HepG2 (cell line): ENCODE data around the gene PARD3. TPM values are rescaled to one million over a fixed set of nuclear protein-coding genes. Genes with fewer than 3 reads are reported as not detected.
"Not testable (repeated sequence)": the region's sequence is repeated elsewhere in the genome, so short reads cannot be mapped to it uniquely, and the experiment has no call there.

Source experiments
- ATAC-seq: fragments of 200-7000 bp; cut with Tn5 transposase; 3 replicates; pipeline ENCODE4 v1.9.1; 2020; ENCODE audit warnings: mild to moderate bottlenecking, moderate library complexity
- BruUV-seq: library from RNA; stranded (reverse); fragments of 400-500 nt; replicated peaks from 2 replicates; lab custom pipeline; 2021; lab: Mats Ljungman, UMichigan
- CTCF ChIA-PET: fragments of 300-600 bp; formaldehyde crosslinking; extraction: SDS; loops from one replicate; lab custom pipeline; 2021; ENCODE audit warnings: low total read pairs, inconsistent platforms, low intra/inter-chr PET ratio; lab: Yijun Ruan, JAX
- POLR2A ChIA-PET: fragments of 350-600 bp; sonication (Branson Sonifier 250); formaldehyde crosslinking; loops from one replicate; lab custom pipeline; 2020; ENCODE audit warnings: antibody characterized with exemption, inconsistent platforms; lab: Yijun Ruan, JAX
- DNase-seq: peaks from one replicate; pipeline ENCODE4 v3.0.0-alpha.2; 2015; ENCODE audit warnings: low spot score
- FAIRE-seq: peaks from 3 replicates; lab custom pipeline; 2011; peaks lifted over from hg19 to GRCh38; lab: Jason Lieb, UNC
- H2AFZ ChIP-seq: one replicate; pipeline ENCODE4 v1.6.1; 2011; ENCODE audit warnings: low read length, inconsistent platforms
- H3K27ac ChIP-seq: fragments of 300-600 bp; 3 replicates; pipeline ENCODE4 v1.8.0; 2011; ENCODE audit warnings: mixed run types, mild to moderate bottlenecking, mixed read lengths, low read length, inconsistent platforms; ENCODE audit not compliant: insufficient read depth; ENCODE audit errors: extremely low read length
- H3K27me3 ChIP-seq, 2 experiments: fragments of 200-600 bp in 1 of 2; 2 replicates in 1 of 2; 3 replicates in 1 of 2; pipeline versions ENCODE4 v1.6.0 to v1.8.0; 2011; ENCODE audit warnings: low read length in 2 of 2, mild to moderate bottlenecking in 2 of 2, moderate library complexity in 2 of 2, inconsistent platforms in 1 of 2; ENCODE audit not compliant: insufficient read depth in 2 of 2, control insufficient read depth in 1 of 2
- H3K36me3 ChIP-seq, 2 experiments: fragments of 200-600 bp in 1 of 2; replicated peaks in 1 of 2; 2 replicates in 1 of 2; 3 replicates in 1 of 2; pipeline versions ENCODE4 v1.5.1 to v1.8.0; 2011; ENCODE audit warnings: low read length in 2 of 2, inconsistent platforms in 1 of 2; ENCODE audit not compliant: insufficient read depth in 2 of 2, control insufficient read depth in 1 of 2
- H3K4me1 ChIP-seq: 2 replicates; pipeline ENCODE4 v1.5.1; 2012; ENCODE audit warnings: low read length, inconsistent platforms; ENCODE audit not compliant: insufficient read depth
- H3K4me2 ChIP-seq: 2 replicates; pipeline ENCODE4 v1.6.0; 2011; ENCODE audit warnings: low read depth, low read length, inconsistent platforms
- H3K4me3 ChIP-seq, 3 experiments: fragments of 200-600 bp in 1 of 3; sonication (generic), shearing (Covaris generic) in 1 of 3; replicated peaks in 1 of 3; 2 replicates each; pipeline ENCODE4 v1.5.1; 2011 to 2016; ENCODE audit warnings: low read length in 3 of 3, inconsistent platforms in 2 of 3, low read depth in 2 of 3, mild to moderate bottlenecking in 2 of 3, control low read depth in 1 of 3, mixed read lengths in 1 of 3; ENCODE audit not compliant: insufficient read depth in 1 of 3
- H3K79me2 ChIP-seq: one replicate; pipeline ENCODE4 v1.6.1; 2011; ENCODE audit warnings: low read length, inconsistent platforms; ENCODE audit not compliant: insufficient read depth
- H3K9ac ChIP-seq: 2 replicates; pipeline ENCODE4 v1.6.0; 2011; ENCODE audit warnings: mild to moderate bottlenecking, low read depth, low read length, inconsistent platforms; ENCODE audit not compliant: insufficient read depth
- H3K9me3 ChIP-seq: 2 replicates; pipeline ENCODE4 v1.5.1; 2012; ENCODE audit warnings: mild to moderate bottlenecking, low read length
- H4K20me1 ChIP-seq: 2 replicates; pipeline ENCODE4 v1.6.0; 2011; ENCODE audit warnings: inconsistent platforms, mild to moderate bottlenecking, low read length, moderate library complexity; ENCODE audit not compliant: insufficient read depth
- CEBPB ChIP-seq: IDR thresholded peaks from 2 replicates; pipeline ENCODE4 v1.6.1; 2011; ENCODE audit warnings: low read depth, low read length, improper control_type of control experiment, borderline replicate concordance
- NR2F1 ChIP-seq, 2 experiments: fragments of 450-650 bp in 1 of 2; formaldehyde crosslinking in 1 of 2; IDR thresholded peaks; 2 replicates each; pipeline versions ENCODE4 v1.5.0 to v1.6.1; 2016 to 2020; ENCODE audit warnings: mild to moderate bottlenecking in 1 of 2, missing compliant biosample characterization in 1 of 2, missing genetic modification reagents in 1 of 2, moderate library complexity in 1 of 2
- RARA ChIP-seq: IDR thresholded peaks from 2 replicates; pipeline ENCODE4 v1.6.1; 2016; ENCODE audit warnings: missing genetic modification reagents, missing compliant biosample characterization
- RXRA ChIP-seq: sonication (generic); formaldehyde crosslinking; IDR thresholded peaks from 2 replicates; pipeline ENCODE4 v1.5.1; 2020; ENCODE audit warnings: missing genetic modification reagents
- SOX13 ChIP-seq, 3 experiments: fragments of 450-650 bp in 1 of 3; sonication (generic) in 1 of 3; formaldehyde crosslinking in 1 of 3; IDR thresholded peaks in 2 of 3; conservative IDR thresholded peaks in 1 of 3; 2 replicates each; pipeline versions ENCODE4 v1.5.0 to v1.6.1; 2016 to 2020; ENCODE audit warnings: antibody characterized with exemption in 1 of 3, mild to moderate bottlenecking in 1 of 3, missing compliant biosample characterization in 1 of 3, missing genetic modification reagents in 1 of 3, moderate library complexity in 1 of 3
- SOX5 ChIP-seq: IDR thresholded peaks from 2 replicates; pipeline ENCODE4 v1.6.1; 2016; ENCODE audit warnings: borderline replicate concordance
- SOX6 ChIP-seq, 2 experiments: fragments of 450-650 bp in 1 of 2; sonication (generic) in 1 of 2; formaldehyde crosslinking in 1 of 2; IDR thresholded peaks; 2 replicates each; pipeline versions ENCODE4 v1.4.0 to v1.6.1; 2017 to 2020; ENCODE audit warnings: antibody characterized with exemption in 1 of 2, mild to moderate bottlenecking in 1 of 2, missing genetic modification reagents in 1 of 2
- ZMYM4 ChIP-seq: sonication (generic); formaldehyde crosslinking; IDR thresholded peaks from 2 replicates; pipeline ENCODE4 v1.8.1; 2023; ENCODE audit warnings: mild to moderate bottlenecking, missing genetic modification reagents
- WGBS: methylation state at CpG from one replicate; pipeline ENCODE4 v1.1.6; 2017; ENCODE audit warnings: low lambda C conversion rate; 5-methylcytosine and 5-hydroxymethylcytosine counted together
- in situ Hi-C: cut with HindIII; loops from 2 replicates; pipeline ENCODE4 v1.10.0; 2017; ENCODE audit warnings: low pct_unique_long_range_greater_than_20kb; ENCODE audit not compliant: extremely low pct_ligation_motif_present
- intact Hi-C: fragments of 100-400 bp; cut with micrococcal nuclease; formaldehyde crosslinking; loops from one replicate; pipeline ENCODE4 v1.10.0; 2022; ENCODE audit not compliant: unreplicated experiment
- polyA plus RNA-seq, 8 experiments: library from polyadenylated mRNA; depleted of rRNA in 3 of 8; stranded (reverse) in 7 of 8; unstranded in 1 of 8; fragments of >200 nt; fragmentation: Illumina TruSeq in 4 of 8; extraction: Trizol in 4 of 8; gene quantifications; 2 replicates each; pipeline versions ENCODE4 v1.2.1 to v1.2.3, GENCODE V29; 2011 to 2016; ENCODE audit warnings: low read depth in 4 of 8, missing spikeins in 1 of 8, mixed read lengths in 1 of 8; ENCODE audit not compliant: insufficient read depth in 1 of 8
- total RNA-seq, 5 experiments: library from RNA; depleted of rRNA; stranded (reverse); fragments of >200 nt; fragmentation: Illumina TruSeq; extraction: Trizol; gene quantifications; 2 replicates each; pipeline ENCODE4 v1.2.3, GENCODE V29; 2016; ENCODE audit warnings: low read depth in 1 of 5
- TF ChIP-seq, protein P1 (sequence below), 2 experiments: sonication (generic) in 1 of 2; formaldehyde crosslinking in 1 of 2; IDR thresholded peaks; 2 replicates each; pipeline versions ENCODE4 v1.4.0 to v1.6.1; 2016 to 2020; ENCODE audit warnings: borderline replicate concordance in 1 of 2, low read depth in 1 of 2, mild to moderate bottlenecking in 1 of 2, missing genetic modification reagents in 1 of 2
- TF ChIP-seq, protein P2 (sequence below): sonication (generic); formaldehyde crosslinking; IDR thresholded peaks from 2 replicates; pipeline ENCODE4 v1.5.1; 2020; ENCODE audit warnings: mild to moderate bottlenecking, moderate library complexity, missing genetic modification reagents
- TF ChIP-seq, protein P3 (sequence below): IDR thresholded peaks from 2 replicates; pipeline ENCODE4 v1.4.0; 2020; ENCODE audit warnings: mild to moderate bottlenecking, missing genetic modification reagents

The PARD3 gene
- total and polyA plus RNA-seq, 2 of the 13 experiments (the other 11 are each of a cell fraction or from before 2014, with no cell fraction given): 40.9 to 60.0 TPM

DNA sequence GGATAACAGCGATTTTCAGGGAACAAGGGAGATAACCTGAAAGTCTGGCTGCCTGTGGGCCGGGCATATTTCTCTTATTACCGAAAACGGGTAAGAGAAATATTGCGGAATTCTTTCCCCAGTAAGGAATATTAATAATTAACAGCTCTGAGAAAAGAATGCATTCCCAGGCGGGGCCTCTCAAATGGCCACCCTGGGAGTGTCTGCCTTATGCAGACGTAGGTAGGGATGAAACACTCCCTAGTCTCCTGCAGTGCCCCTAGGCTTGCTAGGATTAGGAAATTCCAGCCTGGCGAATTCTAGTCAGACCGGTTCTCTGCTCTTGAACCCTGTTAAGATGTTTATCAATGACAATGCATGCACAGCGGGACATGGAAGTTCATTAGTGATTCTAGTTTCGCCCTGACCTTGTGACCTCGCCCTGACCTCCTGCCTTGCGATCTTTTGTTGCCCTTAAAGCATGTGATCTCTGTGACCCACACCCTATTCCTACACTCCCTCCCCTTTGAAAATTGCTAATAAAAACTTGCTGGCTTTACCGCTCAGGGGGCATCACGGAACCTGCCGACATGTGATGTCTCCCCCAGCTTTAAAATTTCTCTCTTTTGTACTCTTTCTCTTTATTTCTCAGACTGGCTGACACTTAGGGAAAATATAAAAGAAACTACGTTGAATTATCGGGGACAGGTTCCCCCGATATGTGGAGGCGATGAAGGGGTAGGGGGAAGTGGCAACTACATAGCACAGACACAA, 387.8 kb downstream of the PARD3 start:
- H4K20me1 ChIP-seq; H3K79me2 ChIP-seq; intact Hi-C loops; in situ Hi-C loops; FAIRE-seq; CTCF ChIA-PET; POLR2A ChIA-PET; H3K4me3 ChIP-seq; BruUV-seq; H2AFZ ChIP-seq; H3K27me3 ChIP-seq; H3K9ac ChIP-seq; H3K36me3 ChIP-seq; H3K9me3 ChIP-seq; TF ChIP-seq SOX13, SOX6 (IDR thresholded peaks at IDR 0.05): not testable (repeated sequence)
- Histone ChIP-seq H3K4me1 (peaks cover 28% of the 10 kb centered on the region), H3K27ac (peak overlapping the region; percentile 26), H3K4me2 (peak overlapping the region; percentile 45)
- 66% methylated on average over 20 of the region's 20 CpGs for WGBS
- DNase-seq (peak; percentile 75), ATAC-seq (peak; percentile 80)
- TF ChIP-seq SOX13 (CRISPR knock-in tag; conservative IDR thresholded peaks at IDR 0.05 in 1 of 2, IDR thresholded peaks at IDR 0.05 in 1 of 2) (peak in 1 of 2 experiments; percentile 54; a peak in 2 of 4 replicates), RARA (CRISPR knock-in tag) (peak; percentile 82), CEBPB (0 out of 2 replicates have a peak, but pooled peaks have one; percentile 9), SOX5 (CRISPR knock-in tag) (0 out of 2 replicates have a peak, but pooled peaks have one; percentile 13), SOX6 (CRISPR knock-in tag; IDR thresholded peaks at IDR 0.05) (peak; percentile 71), RXRA (peak; percentile 55; the same call in 1 of the 2 replicates), ZMYM4 (CRISPR knock-in tag) (peak; percentile 55; the same call in 1 of the 2 replicates), NR2F1 (CRISPR knock-in tag; IDR thresholded peaks at IDR 0.05) (peak in 1 of 2 experiments; percentile 89; a peak in 2 of 4 replicates)
- TF ChIP-seq, protein P1, sequence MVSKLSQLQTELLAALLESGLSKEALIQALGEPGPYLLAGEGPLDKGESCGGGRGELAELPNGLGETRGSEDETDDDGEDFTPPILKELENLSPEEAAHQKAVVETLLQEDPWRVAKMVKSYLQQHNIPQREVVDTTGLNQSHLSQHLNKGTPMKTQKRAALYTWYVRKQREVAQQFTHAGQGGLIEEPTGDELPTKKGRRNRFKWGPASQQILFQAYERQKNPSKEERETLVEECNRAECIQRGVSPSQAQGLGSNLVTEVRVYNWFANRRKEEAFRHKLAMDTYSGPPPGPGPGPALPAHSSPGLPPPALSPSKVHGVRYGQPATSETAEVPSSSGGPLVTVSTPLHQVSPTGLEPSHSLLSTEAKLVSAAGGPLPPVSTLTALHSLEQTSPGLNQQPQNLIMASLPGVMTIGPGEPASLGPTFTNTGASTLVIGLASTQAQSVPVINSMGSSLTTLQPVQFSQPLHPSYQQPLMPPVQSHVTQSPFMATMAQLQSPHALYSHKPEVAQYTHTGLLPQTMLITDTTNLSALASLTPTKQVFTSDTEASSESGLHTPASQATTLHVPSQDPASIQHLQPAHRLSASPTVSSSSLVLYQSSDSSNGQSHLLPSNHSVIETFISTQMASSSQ (IDR thresholded peaks at IDR 0.05; ENCODE audit: low read depth): peak; percentile 51; the same call in 1 of the 2 replicates
- TF ChIP-seq, protein P1 (CRISPR knock-in tag; IDR thresholded peaks at IDR 0.05; ENCODE audit: borderline replicate concordance): peak; percentile 38; the same call in 1 of the 2 replicates
- TF ChIP-seq, protein P2, sequence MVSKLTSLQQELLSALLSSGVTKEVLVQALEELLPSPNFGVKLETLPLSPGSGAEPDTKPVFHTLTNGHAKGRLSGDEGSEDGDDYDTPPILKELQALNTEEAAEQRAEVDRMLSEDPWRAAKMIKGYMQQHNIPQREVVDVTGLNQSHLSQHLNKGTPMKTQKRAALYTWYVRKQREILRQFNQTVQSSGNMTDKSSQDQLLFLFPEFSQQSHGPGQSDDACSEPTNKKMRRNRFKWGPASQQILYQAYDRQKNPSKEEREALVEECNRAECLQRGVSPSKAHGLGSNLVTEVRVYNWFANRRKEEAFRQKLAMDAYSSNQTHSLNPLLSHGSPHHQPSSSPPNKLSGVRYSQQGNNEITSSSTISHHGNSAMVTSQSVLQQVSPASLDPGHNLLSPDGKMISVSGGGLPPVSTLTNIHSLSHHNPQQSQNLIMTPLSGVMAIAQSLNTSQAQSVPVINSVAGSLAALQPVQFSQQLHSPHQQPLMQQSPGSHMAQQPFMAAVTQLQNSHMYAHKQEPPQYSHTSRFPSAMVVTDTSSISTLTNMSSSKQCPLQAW (CRISPR knock-in tag): peak; percentile 27; the same call in 1 of the 2 replicates
- TF ChIP-seq, protein P3, sequence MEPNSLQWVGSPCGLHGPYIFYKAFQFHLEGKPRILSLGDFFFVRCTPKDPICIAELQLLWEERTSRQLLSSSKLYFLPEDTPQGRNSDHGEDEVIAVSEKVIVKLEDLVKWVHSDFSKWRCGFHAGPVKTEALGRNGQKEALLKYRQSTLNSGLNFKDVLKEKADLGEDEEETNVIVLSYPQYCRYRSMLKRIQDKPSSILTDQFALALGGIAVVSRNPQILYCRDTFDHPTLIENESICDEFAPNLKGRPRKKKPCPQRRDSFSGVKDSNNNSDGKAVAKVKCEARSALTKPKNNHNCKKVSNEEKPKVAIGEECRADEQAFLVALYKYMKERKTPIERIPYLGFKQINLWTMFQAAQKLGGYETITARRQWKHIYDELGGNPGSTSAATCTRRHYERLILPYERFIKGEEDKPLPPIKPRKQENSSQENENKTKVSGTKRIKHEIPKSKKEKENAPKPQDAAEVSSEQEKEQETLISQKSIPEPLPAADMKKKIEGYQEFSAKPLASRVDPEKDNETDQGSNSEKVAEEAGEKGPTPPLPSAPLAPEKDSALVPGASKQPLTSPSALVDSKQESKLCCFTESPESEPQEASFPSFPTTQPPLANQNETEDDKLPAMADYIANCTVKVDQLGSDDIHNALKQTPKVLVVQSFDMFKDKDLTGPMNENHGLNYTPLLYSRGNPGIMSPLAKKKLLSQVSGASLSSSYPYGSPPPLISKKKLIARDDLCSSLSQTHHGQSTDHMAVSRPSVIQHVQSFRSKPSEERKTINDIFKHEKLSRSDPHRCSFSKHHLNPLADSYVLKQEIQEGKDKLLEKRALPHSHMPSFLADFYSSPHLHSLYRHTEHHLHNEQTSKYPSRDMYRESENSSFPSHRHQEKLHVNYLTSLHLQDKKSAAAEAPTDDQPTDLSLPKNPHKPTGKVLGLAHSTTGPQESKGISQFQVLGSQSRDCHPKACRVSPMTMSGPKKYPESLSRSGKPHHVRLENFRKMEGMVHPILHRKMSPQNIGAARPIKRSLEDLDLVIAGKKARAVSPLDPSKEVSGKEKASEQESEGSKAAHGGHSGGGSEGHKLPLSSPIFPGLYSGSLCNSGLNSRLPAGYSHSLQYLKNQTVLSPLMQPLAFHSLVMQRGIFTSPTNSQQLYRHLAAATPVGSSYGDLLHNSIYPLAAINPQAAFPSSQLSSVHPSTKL: 0 out of 2 replicates have a peak, but pooled peaks have one; percentile 28
